Activated T-cell treated with anti-CD3 and anti-CD28 coated beads, Interleukin-2, amount 50 U/mL, for 4 hours (primary cell): ENCODE results near the gene NBPF19. TPM values are rescaled to one million over a fixed set of nuclear protein-coding genes. Genes with fewer than 3 reads are reported as not detected.
A peak's percentile ranks its signal among the peaks of the same experiment; 100 is the strongest.
"Not testable (repeated sequence)": the region's sequence is repeated elsewhere in the genome, so short reads cannot be mapped to it uniquely, and the experiment has no call there.

ENCODE experiments used
- ATAC-seq, 2 donors: fragments of 200-7000 bp; cut with Tn5 transposase; one replicate each; pipeline ENCODE4 v1.10.0; 2021
- DNase-seq: peaks from one replicate; pipeline ENCODE4 v3.0.0-alpha.2; 2020
- H3K27me3 Mint-ChIP-seq: one replicate; pipeline ENCODE4 v1.8.0; 2021; ENCODE audit warnings: low read depth, mixed read lengths
- H3K36me3 Mint-ChIP-seq: one replicate; pipeline ENCODE4 v1.8.0; 2022; ENCODE audit warnings: mixed read lengths; ENCODE audit not compliant: insufficient read depth
- H3K4me1 Mint-ChIP-seq: one replicate; pipeline ENCODE4 v1.8.0; 2021; ENCODE audit warnings: low read depth, mixed read lengths
- H3K4me3 Mint-ChIP-seq: one replicate; pipeline ENCODE4 v1.8.0; 2021; ENCODE audit warnings: mild to moderate bottlenecking, moderate library complexity, mixed read lengths
- H3K9me3 Mint-ChIP-seq: one replicate; pipeline ENCODE4 v1.8.0; 2021; ENCODE audit warnings: mixed read lengths
- total RNA-seq, 3 donors: library from RNA; stranded (reverse); gene quantifications; one replicate each; pipeline ENCODE4 v1.2.1, GENCODE V29; 2021

NBPF19 gene
- total RNA-seq = 1 to 10 TPM; 8.3 to 9.5 (median 8.3) TPM

DNA sequence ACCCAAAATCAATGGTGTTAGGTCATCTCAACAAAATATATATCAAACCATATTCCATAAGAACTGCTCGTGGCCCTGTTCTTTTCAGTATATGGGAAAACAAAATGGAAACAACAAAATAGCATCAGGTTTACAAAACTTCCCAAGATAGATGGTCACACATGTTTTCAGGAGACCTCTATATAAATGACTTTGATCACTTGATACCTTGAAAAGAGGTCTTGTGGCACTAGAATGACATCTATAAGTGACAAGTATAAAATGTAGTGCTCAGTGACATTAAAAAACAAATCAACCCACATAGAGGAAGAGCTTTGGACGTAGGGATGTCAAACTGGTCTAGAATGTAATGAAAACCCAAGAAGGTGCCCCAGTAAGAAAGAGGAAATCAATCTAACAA is at the start of gene NBPF19:
Gene NBPF19, plus strand, starts transcription at position 301 of the 400 bp plus-strand sequence. CDS start 888 bp downstream, outside the sequence.
- not testable (repeated sequence) for H3K4me1 Mint-ChIP-seq, H3K36me3 Mint-ChIP-seq, H3K4me3 Mint-ChIP-seq, ATAC-seq, H3K27me3 Mint-ChIP-seq, DNase-seq, H3K9me3 Mint-ChIP-seq

- H3K9me3 Mint-ChIP-seq, ATAC-seq, H3K27me3 Mint-ChIP-seq, H3K4me1 Mint-ChIP-seq, H3K36me3 Mint-ChIP-seq, DNase-seq, H3K4me3 Mint-ChIP-seq: not testable (repeated sequence)
Observed at GRCh38 chr1:149428317-149428716, 46.5 kb upstream of the NBPF19 start.

GRCh38 chr1:149445451-149445850 is 29.4 kb upstream of the NBPF19 start:
- H3K4me1 Mint-ChIP-seq, ATAC-seq, H3K9me3 Mint-ChIP-seq, H3K27me3 Mint-ChIP-seq, H3K4me3 Mint-ChIP-seq, DNase-seq, H3K36me3 Mint-ChIP-seq: not testable (repeated sequence)

- not testable (repeated sequence) for H3K36me3 Mint-ChIP-seq, ATAC-seq, H3K27me3 Mint-ChIP-seq, H3K4me1 Mint-ChIP-seq, DNase-seq, H3K4me3 Mint-ChIP-seq, H3K9me3 Mint-ChIP-seq
Observed at GRCh38 chr1:149452196-149452595, 22.6 kb upstream of the NBPF19 start.

- DNase-seq, ATAC-seq, H3K36me3 Mint-ChIP-seq, H3K9me3 Mint-ChIP-seq, H3K27me3 Mint-ChIP-seq, H3K4me1 Mint-ChIP-seq, H3K4me3 Mint-ChIP-seq: not testable (repeated sequence)
Observed at GRCh38 chr1:149452652-149453051, 22.2 kb upstream of the NBPF19 start.

GRCh38 chr1:149558350-149558825 is 83.5 kb downstream of the NBPF19 start:
- not testable (repeated sequence) for H3K27me3 Mint-ChIP-seq, H3K4me1 Mint-ChIP-seq, H3K9me3 Mint-ChIP-seq, H3K36me3 Mint-ChIP-seq, ATAC-seq
- DNase-seq = peak; percentile 47
- peak overlapping the region; percentile 84 for H3K4me3 Mint-ChIP-seq

- H3K4me1 Mint-ChIP-seq, ATAC-seq, DNase-seq, H3K9me3 Mint-ChIP-seq, H3K27me3 Mint-ChIP-seq, H3K36me3 Mint-ChIP-seq, H3K4me3 Mint-ChIP-seq: not testable (repeated sequence)
Observed at GRCh38 chr1:149561806-149562205, 87.0 kb downstream of the NBPF19 start.

DNA sequence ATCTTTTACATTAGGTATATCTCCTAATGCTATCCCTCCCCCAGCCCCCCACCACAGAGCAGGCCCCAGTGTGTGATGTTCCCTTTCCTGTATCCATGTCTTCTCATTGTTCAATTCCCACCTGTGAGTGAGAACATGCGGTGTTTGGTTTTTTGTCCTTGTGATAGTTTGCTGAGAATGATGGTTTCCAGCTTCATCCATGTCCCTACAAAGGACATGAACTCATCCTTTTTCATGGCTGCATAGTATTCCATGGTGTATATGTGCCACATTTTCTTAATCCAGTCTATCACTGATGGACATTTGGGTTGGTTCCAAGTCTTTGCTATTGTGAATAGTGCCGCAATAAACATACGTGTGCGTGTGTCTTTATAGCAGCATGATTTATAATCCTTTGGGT is 90.6 kb downstream of the NBPF19 start:
- not testable (repeated sequence) for ATAC-seq, H3K4me1 Mint-ChIP-seq, H3K36me3 Mint-ChIP-seq, H3K27me3 Mint-ChIP-seq, DNase-seq, H3K4me3 Mint-ChIP-seq, H3K9me3 Mint-ChIP-seq

GRCh38 chr1:149572763-149573162 is 97.9 kb downstream of the NBPF19 start:
- not testable (repeated sequence) for H3K4me1 Mint-ChIP-seq, H3K36me3 Mint-ChIP-seq, DNase-seq, H3K4me3 Mint-ChIP-seq, H3K9me3 Mint-ChIP-seq, H3K27me3 Mint-ChIP-seq, ATAC-seq

GRCh38 chr1:149585592-149585991 is 110.7 kb downstream of the NBPF19 start:
- H3K4me1 Mint-ChIP-seq, ATAC-seq, H3K27me3 Mint-ChIP-seq, H3K9me3 Mint-ChIP-seq, H3K36me3 Mint-ChIP-seq, H3K4me3 Mint-ChIP-seq: not testable (repeated sequence)
- peak; percentile 30 for DNase-seq

Other genes with a start within 250 kb of the NBPF19 start
- under 1 TPM in 1 of 3 donors, not detected in 2; 0.40 TPM for gene PPIAL4C, start 108.8 kb downstream of the NBPF19 start, total RNA-seq